ENCODE results near the gene TMEM164.

TMEM164 gene

GRCh38 chrX:110004215-110004614, 1.3 kb downstream of the TMEM164 start:
- no peak for DNase-seq

- DNase-seq: no peak
Observed at GRCh38 chrX:110004731-110005369, 1.9 kb downstream of the TMEM164 start.

GRCh38 chrX:110006161-110006560, 3.2 kb downstream of the TMEM164 start:
- DNase-seq: no peak

- no peak for DNase-seq
Observed at GRCh38 chrX:110006821-110007375, 4.0 kb downstream of the TMEM164 start.

GRCh38 chrX:110008011-110008635, 5.2 kb downstream of the TMEM164 start:
- no peak for DNase-seq

- DNase-seq: no peak
Observed at GRCh38 chrX:110012818-110013485, 10.0 kb downstream of the TMEM164 start.

GRCh38 chrX:110013968-110014367, 11.1 kb downstream of the TMEM164 start:
- no peak for DNase-seq

GRCh38 chrX:110015032-110015431, 12.1 kb downstream of the TMEM164 start:
- no peak for DNase-seq

GRCh38 chrX:110015915-110016314, 13.0 kb downstream of the TMEM164 start:
- no peak for DNase-seq

GRCh38 chrX:110020536-110020935, 17.6 kb downstream of the TMEM164 start:
- DNase-seq: no peak

GRCh38 chrX:110021258-110022022, 18.5 kb downstream of the TMEM164 start:
- no peak for DNase-seq

- no peak for DNase-seq
Observed at GRCh38 chrX:110022599-110023448, 19.9 kb downstream of the TMEM164 start.

GRCh38 chrX:110025395-110025794, 22.5 kb downstream of the TMEM164 start:
- no peak for DNase-seq

GRCh38 chrX:110026099-110026844, 23.4 kb downstream of the TMEM164 start:
- no peak for DNase-seq

GRCh38 chrX:110032534-110033147, 29.7 kb downstream of the TMEM164 start:
- no peak for DNase-seq

GRCh38 chrX:110034036-110034435, 31.1 kb downstream of the TMEM164 start:
- no peak for DNase-seq

- no peak for DNase-seq
Observed at GRCh38 chrX:110036162-110037033, 33.5 kb downstream of the TMEM164 start.

- DNase-seq: no peak
Observed at GRCh38 chrX:110037178-110037577, 34.3 kb downstream of the TMEM164 start.

GRCh38 chrX:110038900-110039299, 36.0 kb downstream of the TMEM164 start:
- no peak for DNase-seq

GRCh38 chrX:110041980-110042379, 39.1 kb downstream of the TMEM164 start:
- no peak for DNase-seq

All from retina (tissue), 1 donor.